ENCODE measurements around the gene LDLRAD4.

Gene LDLRAD4

GRCh38 chr18:13618760-13619438 lies 400.3 kb downstream of the LDLRAD4 start:
- in situ Hi-C loops (cut with MboI; ENCODE audit: low sequenced_read_pairs, unreplicated experiment): no loop called here
- no peak for TF ChIP-seq CTCF (IDR thresholded peaks at IDR 0.05; ENCODE audit: borderline replicate concordance, control extremely low read depth, extremely low read depth, insufficient read depth, missing control alignments)
- DNase-seq (ENCODE audit: low spot score): no peak

- no peak for TF ChIP-seq CTCF (IDR thresholded peaks at IDR 0.05; ENCODE audit: borderline replicate concordance, control extremely low read depth, extremely low read depth, insufficient read depth, missing control alignments)
- in situ Hi-C loops (cut with MboI; ENCODE audit: low sequenced_read_pairs, unreplicated experiment): no loop called here
- DNase-seq (ENCODE audit: low spot score): no peak
Observed at GRCh38 chr18:13619505-13620205, 401.1 kb downstream of the LDLRAD4 start.

- TF ChIP-seq CTCF (IDR thresholded peaks at IDR 0.05; ENCODE audit: borderline replicate concordance, control extremely low read depth, extremely low read depth, insufficient read depth, missing control alignments): no peak
- no peak for DNase-seq (ENCODE audit: low spot score)
- in situ Hi-C loops (cut with MboI; ENCODE audit: low sequenced_read_pairs, unreplicated experiment): no loop called here
Observed at GRCh38 chr18:13620206-13620672, 401.7 kb downstream of the LDLRAD4 start.

GRCh38 chr18:13620818-13621445 lies 402.4 kb downstream of the LDLRAD4 start:
- in situ Hi-C loops (cut with MboI; ENCODE audit: low sequenced_read_pairs, unreplicated experiment): no loop called here
- TF ChIP-seq CTCF (IDR thresholded peaks at IDR 0.05; ENCODE audit: borderline replicate concordance, control extremely low read depth, extremely low read depth, insufficient read depth, missing control alignments): no peak
- no peak for DNase-seq (ENCODE audit: low spot score)

GRCh38 chr18:13621446-13621849 lies 402.9 kb downstream of the LDLRAD4 start:
- no peak for TF ChIP-seq CTCF (IDR thresholded peaks at IDR 0.05; ENCODE audit: borderline replicate concordance, control extremely low read depth, extremely low read depth, insufficient read depth, missing control alignments)
- DNase-seq (ENCODE audit: low spot score): no peak
- in situ Hi-C loops (cut with MboI; ENCODE audit: low sequenced_read_pairs, unreplicated experiment): no loop called here

GRCh38 chr18:13621886-13622619 lies 403.5 kb downstream of the LDLRAD4 start:
- TF ChIP-seq CTCF (IDR thresholded peaks at IDR 0.05; ENCODE audit: borderline replicate concordance, control extremely low read depth, extremely low read depth, insufficient read depth, missing control alignments): no peak
- in situ Hi-C loops (cut with MboI; ENCODE audit: low sequenced_read_pairs, unreplicated experiment): no loop called here
- DNase-seq (ENCODE audit: low spot score): no peak

Data from GM13976 (cell line).